Mucosa of gallbladder (tissue), 1 donor: Measurements from ENCODE around the gene ATP1B3. TPM values are rescaled to one million over a fixed set of nuclear protein-coding genes. Genes with fewer than 3 reads are reported as not detected.
"Not testable (repeated sequence)": the region's sequence is repeated elsewhere in the genome, so short reads cannot be mapped to it uniquely, and the experiment has no call there.

ENCODE experiments used
- DNase-seq: peaks from one replicate; pipeline ENCODE4 v3.0.0-alpha.2; 2020; ENCODE audit warnings: low spot score
- total RNA-seq: library from RNA; stranded (reverse); gene quantifications from one replicate; pipeline ENCODE4 v1.2.1, GENCODE V29; 2021
- donor health status: DM: no; HTN: no; CAD: no.

Gene ATP1B3
- total RNA-seq, 1 donor from 2014 or later, result 75.4 TPM

DNA sequence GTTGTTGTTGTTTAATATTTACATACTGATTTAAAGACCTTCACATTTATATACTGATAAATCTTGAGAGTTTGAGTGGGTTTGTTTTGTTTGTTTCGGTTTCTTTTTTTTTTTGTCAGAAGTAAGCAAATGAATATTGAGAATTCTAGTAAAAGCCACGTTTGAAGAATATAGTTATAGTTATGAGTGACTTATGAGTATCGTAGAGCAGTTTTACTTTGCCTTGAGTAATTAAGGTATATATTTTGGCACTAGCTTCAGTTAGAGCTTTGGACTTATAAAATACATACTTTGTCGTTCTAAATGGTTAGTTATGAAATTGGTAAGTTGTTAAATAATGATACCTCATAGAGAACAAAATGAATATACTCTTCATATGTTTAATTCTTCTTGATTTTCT is 27.8 kb downstream of the ATP1B3 start:
- no peak for DNase-seq

DNA sequence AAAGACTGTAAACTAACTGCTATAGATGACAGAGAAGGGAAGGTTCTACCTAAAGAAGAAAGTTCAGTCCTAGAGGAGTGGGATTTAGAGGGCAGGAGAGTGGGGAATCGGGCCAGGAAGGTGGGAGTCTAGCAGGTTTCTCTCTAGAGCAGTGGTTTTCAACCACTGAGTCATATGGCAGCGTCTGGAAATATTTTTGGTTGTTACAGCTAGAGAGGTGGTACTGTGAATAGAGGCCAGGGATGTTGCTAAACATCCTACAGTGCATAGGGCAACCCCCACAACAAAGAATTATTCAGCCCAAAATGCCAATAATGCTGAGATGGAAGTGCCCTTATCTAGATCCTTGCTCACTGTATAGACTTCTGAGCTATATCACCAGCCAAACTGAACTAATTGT is 28.7 kb downstream of the ATP1B3 start:
- no peak for DNase-seq

DNA sequence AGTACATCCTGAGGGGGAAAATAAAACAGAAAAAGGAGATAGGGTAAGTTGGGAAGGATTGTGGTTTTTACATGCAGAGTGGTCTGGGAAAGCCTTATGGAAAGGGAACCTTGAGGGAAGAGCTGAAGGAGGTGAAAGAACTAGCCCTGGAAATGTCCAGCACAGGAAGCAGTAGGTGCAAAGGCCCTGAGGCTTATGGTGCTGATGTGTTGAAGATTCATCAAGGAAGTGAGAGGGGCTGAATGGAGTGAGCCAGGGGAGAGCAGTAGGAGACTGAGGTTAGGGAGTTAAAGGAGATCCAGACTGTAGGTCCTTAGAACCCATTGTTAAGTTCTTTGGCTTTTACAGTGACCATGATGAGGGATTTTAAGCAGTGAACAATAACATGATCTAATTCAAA is 33.0 kb downstream of the ATP1B3 start:
- DNase-seq, result no peak

DNA sequence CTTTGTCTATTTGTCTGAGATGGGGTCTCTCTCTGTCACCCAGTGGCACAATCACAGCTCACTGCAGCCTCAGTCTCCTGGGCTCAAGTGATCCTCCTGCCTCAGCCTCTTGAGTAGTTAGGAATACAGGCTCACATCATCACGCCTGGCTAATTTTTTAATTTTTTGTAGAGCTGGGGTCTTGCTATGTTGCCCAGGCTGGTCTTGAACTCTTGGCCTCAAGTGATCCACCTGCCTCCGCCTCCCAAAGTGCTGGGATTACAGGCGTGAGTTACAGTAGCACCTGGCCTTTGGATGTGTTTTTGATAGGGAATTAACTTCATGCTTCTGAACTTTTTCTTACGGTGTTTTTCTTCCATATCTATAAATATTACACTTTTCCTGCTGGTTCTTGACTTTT is 33.5 kb downstream of the ATP1B3 start:
- DNase-seq, result not testable (repeated sequence)

DNA sequence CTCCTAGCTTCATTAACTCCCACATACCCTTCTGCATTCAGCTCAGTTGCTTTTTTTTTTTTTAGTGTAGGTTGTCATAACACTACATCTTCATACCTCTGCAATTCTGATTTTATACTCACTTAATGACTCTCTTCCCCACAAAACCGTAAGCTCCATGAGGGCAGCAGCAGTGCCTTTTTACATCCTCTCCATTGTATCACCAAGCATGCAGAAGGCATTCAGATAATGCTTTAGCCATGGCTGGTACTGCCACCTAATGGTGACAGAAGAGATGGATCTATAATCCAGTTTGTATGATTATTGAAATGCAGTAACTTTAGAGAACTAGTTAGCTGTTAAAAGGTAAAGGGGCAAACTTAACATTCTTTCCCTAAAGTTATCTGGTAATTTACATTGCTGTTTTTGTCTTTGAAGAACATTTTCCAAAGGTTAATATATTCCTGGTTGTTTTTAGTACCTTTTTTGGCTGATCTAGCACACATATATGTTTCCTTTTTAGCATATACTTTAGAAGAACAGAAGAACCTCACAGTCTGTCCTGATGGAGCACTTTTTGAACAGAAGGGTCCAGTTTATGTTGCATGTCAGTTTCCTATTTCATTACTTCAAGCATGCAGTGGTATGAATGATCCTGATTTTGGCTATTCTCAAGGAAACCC is 36.8 kb downstream of the ATP1B3 start:
- peak; percentile 42 for DNase-seq

DNA sequence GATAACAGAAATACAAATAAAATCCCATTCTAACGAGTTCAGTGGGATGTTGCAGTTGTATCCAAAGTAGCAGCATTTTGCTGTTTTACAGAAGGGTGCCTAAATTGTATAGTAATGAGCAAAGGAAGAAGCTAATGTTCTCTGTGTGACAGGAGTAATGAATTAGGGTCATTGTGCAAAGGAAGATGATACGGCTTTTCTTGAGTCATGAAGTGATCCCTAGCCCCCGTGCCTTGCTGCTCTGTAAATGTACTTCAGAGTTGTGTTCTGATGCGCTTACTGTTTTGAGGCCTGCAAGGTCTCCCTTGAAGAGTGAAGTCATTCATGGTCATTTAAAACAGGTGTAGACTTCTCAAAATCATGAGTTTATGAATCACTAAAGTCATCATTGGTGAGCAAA is 37.9 kb downstream of the ATP1B3 start:
- DNase-seq, result no peak

DNA sequence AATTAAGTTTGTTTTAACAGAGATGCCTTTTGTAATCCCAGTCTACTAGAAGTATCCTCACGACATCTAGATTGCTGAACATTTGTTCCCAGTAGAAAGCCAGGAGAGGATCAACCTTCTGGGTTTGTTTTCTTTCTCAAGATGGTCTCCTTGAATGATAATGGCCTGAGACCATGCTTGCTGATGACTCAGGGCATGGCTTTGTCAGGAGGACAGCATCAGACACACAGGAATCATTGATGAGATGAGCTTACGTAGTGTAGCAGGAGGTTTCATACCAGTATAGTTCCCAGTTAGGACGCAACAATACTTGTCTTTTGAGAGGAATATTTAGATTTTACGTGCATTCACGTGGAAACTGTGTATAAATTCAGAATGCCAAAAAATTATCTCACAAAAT is 38.6 kb downstream of the ATP1B3 start:
- DNase-seq, result no peak

DNA sequence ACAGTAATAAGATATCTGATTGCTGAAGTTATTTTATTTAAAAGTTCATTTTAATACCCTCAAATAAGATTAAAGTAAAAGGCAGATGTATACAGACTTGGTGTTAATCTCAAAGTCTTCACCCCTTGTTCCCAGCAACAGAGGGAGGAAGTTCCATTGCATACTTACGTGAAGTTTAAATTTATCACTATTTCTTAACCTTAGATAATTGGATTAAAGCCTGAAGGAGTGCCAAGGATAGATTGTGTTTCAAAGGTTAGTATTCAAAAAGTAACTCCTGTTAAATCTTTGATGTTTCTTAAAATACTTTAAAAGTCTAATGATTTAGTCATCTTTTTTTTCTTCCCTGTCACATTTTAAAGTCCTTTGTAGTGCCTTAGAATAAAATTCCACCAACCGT is 39.3 kb downstream of the ATP1B3 start:
- DNase-seq, result no peak

DNA sequence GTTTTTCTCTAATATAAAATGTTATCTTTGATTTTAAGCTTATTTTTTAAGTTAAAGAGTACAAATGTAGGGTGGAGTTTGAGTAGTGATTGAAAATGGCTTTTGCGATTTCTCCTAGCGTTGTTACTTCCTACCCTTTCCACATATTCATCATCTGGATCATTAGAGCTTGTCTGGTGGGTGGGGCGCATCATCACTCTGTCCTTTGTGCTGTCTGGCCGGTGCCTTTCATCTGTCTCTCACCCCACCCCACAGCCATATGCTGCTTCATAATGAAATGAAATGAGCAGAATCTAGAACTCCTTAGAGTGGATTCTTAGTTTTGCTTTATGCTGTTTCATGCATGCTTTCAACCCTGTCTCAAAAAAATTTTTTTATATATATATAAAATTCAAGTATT is 44.3 kb downstream of the ATP1B3 start:
- DNase-seq, result no peak

DNA sequence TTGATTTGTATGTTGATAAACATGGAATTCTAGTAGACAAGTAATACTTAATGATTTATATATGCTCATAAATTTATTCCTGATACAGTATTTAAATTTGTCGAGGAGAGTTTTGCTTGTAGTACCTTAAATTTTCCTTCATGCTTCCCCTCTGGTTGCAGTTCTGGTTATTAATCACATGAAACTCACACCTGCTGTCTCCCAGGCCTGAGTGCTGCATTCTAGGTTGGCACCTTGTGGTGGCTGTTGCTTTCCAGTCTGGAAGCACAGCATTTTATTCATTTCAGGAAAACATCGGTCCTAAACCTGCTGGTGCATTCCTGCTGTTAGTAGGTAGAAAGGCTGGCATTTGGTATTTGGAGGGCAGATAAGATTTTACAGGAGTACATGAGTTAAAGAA is 44.9 kb downstream of the ATP1B3 start:
- no peak for DNase-seq

DNA sequence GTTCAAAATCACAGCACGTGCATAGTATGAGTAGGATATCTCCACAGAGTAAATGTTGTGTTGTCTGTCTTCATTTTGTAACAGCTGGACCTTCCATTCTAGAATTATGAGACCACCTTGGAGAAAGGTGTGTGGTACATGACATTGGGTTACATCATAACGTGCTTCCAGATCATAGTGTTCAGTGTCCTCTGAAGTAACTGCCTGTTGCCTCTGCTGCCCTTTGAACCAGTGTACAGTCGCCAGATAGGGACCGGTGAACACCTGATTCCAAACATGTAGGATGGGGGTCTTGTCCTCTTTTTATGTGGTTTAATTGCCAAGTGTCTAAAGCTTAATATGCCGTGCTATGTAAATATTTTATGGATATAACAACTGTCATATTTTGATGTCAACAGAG is 49.2 kb downstream of the ATP1B3 start:
- not testable (repeated sequence) for DNase-seq

DNA sequence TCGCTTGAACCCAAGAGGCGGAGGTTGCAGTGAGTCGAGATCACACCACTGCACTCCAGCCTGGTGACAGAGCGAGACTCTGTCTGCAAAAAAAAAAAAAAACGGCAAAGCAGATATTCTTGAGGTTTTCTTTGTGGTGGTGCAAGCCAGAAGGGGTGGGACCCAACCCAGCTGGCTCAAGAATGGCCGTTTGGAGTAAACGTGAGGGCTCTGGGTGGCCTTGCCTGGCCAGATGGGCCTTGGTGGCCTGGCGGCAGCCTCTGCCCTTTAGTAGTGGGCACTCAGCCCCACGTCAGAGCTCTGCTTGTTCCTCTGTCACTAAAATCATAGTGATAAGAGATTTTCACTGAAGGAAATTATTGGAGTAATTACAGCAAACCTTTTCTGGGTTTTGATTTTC is 50.5 kb downstream of the ATP1B3 start:
- DNase-seq, result no peak

DNA sequence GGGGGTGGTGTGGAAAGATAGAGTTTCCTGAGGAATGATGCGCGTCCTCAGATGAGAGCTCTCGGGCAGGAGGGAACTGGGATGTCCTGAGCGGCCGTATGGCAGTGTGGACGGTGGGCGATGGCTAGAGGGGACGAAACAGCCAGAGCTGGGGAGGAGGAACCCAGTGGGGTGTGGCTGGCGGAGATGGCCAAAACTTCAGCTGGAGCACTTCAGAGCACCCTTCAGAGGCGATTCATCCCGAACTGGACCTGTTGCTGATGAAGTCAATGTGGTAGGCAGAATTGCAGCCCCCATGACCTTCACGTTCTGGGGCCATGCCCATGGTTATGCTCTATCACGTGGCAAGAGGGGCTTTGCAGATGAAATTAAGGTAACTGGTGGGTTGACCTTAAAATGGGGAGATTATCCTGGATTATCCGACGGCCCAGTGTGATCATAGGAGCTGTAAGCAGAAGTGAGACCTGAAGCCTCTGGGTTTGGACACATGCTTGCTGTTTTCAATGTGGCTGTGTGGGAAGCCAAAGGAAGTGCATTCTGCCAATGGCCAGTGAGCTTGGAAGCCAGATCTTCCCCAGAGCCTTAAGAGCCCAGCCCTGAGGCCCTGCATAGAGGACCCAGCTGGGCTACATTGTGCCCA is 52.3 kb downstream of the ATP1B3 start:
- no peak for DNase-seq

DNA sequence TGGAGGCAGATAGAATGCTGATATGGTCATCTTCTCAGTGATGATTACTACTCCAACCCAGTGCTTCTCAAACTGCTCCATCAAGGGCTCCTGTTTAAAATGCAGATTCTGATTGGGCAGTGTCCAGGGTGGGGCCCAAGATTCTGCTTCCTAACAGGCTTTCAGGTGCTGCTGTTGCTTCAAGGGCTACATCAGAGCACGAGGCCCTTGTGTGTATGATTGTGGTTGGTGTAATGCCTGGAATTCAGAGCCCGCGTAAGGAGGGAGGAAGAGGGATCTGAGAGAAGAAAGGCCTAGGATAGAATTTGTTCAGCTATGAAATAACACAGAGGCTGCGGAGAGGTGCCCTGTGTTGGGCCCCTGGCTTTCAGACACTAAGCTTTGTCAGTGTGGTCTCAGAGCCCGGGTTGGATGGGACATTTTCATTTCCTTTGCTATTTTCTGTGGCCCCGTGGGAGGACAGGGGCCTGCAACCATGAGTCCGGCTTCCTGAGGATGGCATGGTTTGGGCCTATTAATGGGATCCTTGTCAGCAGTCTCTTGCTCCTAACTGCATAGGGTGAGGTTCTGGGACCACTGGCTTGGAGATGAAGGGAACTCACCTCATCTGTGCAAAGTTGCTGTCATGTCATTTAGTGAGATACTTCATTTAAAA is 53.0 kb downstream of the ATP1B3 start:
- DNase-seq, result no peak

DNA sequence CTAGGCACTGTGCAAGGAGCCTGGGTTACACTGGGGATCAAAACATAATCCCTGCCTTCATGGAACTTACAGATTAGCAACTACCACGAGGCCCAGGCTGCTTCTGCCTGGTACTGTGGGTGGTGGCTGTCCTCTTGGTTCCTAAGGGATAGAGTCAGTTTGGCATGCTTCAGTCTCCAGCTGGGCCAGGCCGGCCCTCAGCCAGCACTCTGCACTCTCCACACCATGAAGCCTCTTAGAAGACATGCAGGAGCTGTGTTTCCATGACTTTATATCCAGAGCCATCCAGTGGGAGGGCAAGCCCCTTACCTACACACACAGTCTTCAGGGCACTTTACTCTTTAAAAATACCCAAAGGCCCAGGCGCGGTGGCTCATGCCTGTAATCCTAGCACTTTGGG is 54.4 kb downstream of the ATP1B3 start:
- DNase-seq, result no peak

DNA sequence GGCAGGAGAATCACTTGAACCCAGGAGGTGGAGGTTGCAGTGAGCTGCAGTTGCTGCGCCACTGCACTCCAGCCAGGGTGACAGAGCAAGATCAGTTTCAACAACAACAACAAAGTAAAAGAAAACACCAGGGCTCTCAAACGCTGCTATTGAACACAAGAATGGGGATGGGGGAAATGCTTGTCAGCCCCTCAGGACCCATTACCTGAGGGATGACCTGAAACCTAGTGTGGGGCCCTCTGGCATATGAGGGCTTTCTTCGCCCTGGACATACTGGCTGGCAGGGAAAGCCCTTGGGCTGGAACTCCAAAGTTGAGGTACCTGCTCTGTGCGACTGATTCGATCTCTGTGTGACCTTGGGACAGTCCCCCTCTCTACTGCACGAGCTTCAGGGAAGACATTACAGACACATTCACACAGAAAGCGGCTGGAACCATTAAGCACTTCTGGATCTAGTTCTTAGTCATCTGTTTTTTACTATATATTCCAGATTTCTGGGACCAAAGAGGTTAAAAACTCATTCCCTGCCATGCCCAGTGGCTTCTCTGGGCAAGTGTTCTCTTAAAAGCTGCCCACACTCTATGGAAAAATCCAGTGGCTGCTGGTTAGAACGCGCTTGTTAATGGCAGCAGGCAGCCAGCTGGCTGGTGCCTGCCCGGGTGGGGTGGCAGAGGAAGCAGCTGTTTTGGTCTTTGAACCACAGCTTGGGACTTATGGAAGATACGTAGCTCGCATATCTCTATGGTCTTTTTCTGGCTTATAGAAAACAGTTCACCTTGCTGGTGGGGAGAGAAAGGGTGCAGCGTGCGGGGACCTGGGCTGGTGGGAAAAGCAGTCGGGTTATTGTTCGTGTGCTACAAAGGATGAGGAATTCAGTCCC is 57.2 kb downstream of the ATP1B3 start:
- DNase-seq, result no peak

DNA sequence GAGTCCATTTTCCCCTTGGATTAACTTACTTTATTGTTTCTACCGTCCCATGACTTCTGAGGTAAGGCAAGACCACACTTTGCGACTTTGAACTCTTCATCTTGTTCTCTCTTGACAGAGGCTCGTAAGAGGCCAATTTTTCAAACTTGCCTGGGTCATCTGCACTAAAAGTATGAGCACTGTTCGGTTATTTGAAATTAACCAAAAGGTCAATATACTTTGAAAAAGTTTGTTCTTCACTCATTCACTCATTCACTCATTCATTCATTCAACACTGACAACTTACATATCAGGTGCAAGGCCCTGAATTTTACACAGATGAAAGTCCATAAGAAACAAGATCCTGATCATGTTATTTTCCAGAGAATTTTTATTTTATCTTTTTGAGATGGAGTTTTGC is 57.9 kb downstream of the ATP1B3 start:
- no peak for DNase-seq

DNA sequence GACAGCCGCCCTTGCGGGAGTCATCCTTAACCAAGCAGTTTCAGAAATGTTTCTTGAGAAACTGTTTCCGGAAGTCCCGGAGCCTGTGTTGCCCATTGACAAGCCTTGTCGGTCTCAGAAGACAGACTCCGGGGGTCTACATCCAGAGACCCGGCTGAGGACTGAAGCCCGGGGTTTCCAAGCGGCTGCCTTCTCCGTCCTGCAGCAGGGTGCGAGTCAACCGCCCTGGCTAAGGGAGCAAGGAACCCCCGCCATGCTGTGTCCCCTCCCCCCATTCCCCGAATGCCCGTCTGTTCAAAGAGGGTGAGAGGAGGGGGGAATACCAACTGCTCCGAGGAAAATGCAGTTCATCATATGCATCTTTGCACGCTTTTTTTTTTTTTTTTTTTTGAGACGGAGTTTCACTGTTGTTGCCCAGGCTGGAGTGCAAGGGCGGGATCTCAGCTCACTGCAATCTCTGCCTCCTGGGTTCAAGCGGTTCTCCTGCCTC is 61.6 kb downstream of the ATP1B3 start:
- DNase-seq, result no peak

DNA sequence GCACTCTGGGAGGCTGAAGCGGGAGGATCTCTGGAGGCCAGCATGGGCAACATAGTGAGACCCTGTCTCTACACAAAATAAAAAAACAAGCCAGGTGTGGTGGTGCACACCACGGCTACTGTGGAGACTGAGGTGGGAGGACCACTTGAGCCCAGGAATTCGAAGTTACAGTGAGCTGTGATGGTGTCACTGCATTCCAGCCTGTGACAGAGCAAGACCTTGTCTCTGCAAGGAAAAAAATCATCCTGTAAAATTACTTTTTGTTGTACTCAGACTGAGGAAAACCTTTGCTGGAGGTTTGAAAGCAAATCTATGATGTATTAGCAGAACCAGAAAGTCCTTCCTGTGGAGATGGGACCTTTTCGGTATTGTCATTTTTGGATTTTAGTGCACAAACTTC is 63.3 kb downstream of the ATP1B3 start:
- DNase-seq, result no peak

DNA sequence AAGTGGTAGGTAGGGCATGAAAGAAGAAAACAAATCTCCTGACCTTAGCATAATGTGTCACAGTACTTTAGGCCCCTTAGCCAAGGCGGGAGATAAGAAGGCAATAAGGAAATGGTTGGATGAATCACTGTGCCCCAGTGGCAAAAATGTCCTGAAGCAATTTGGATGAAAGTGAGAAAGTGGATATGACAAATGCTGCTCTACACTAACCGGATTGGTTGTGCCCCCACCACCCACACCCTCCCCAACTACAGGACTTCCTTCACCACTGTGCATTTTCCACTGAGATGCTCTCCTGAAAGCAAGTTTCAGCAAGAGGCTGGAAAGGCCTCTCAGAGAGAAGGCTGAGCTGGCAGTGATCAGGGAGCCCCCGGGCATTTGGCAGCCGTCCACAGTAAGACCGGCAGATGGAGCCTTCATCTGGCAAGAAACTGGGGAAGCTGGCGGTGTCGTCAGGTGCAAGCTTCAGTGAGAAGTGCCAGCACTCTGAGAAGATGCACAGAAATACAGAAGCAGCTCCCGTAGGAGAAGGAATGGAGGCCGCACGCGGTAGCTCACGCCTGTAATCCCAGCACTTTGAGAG is 63.8 kb downstream of the ATP1B3 start:
- DNase-seq, result peak; percentile 48

DNA sequence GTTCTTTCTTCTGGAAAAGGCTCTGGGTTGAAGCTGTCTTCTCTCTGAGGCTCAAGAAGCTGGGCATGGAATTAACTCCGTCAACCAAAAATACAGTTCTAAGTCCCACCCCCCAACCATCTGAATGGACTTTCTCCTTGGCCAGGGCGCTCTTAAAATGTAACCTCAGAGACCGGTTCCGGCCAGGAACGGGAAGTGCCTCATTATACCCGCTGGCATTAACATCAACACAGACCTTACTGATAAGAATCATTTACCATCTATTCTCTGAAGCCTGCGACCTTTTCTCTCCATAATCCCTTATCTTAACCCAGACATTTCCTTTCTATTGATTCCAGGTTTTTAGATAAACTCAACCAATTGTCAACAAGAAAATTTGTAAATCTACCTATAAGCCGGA is 64.7 kb downstream of the ATP1B3 start:
- DNase-seq, result peak; percentile 39

DNA sequence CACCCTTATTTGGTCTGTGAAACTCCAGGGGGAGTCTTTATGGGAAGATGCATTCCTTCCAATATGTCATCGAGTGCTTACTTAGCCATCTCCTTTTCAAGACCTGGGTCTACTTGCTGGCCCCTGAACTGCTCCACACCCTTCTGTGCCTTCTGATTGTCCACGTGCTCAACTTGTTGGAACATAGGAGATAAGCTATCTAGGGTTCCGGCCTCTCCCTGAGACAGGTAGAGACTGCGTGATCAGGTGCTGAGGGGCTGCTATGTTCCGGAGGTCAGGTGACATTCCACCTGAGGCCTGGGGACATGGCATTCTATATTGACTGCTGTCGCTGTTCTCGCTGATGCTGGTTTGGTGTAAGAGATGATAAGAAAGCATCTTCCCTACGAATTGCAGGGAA is 65.6 kb downstream of the ATP1B3 start:
- peak; percentile 62 for DNase-seq
